GM12873 (cell line): ENCODE data around the gene PRR22.

Experiments
- TF ChIP-seq, protein P1 (sequence below): IDR thresholded peaks from 2 replicates; pipeline ENCODE4 v1.5.1; 2012; ENCODE audit warnings: low read depth, mild to moderate bottlenecking, moderate library complexity, low read length, control low read depth; ENCODE audit not compliant: insufficient read depth; ENCODE audit errors: missing control alignments

The PRR22 gene

DNA sequence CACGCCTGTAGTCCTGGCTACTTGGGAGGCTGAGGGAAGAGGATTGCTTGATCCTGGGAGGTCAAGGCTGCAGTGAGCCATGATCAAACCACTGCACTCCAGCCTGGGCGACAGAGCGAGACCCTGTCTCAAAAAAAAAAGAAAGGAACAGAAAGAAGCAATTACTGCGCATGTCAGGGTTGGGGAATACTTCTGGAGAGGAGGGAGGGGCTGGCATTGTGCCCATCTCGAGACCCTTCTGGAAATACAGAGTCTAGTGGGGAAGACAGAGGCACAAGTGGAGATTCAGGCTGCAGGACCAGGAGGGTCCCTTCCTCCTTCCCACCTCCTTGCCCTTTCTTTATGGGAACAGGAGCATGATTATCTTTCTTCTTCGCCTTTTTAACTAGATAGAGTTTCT is 30.8 kb downstream of the PRR22 start:
- TF ChIP-seq, protein P1, sequence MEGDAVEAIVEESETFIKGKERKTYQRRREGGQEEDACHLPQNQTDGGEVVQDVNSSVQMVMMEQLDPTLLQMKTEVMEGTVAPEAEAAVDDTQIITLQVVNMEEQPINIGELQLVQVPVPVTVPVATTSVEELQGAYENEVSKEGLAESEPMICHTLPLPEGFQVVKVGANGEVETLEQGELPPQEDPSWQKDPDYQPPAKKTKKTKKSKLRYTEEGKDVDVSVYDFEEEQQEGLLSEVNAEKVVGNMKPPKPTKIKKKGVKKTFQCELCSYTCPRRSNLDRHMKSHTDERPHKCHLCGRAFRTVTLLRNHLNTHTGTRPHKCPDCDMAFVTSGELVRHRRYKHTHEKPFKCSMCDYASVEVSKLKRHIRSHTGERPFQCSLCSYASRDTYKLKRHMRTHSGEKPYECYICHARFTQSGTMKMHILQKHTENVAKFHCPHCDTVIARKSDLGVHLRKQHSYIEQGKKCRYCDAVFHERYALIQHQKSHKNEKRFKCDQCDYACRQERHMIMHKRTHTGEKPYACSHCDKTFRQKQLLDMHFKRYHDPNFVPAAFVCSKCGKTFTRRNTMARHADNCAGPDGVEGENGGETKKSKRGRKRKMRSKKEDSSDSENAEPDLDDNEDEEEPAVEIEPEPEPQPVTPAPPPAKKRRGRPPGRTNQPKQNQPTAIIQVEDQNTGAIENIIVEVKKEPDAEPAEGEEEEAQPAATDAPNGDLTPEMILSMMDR, result no peak

GRCh38 chr19:5751709-5752108 is 32.8 kb downstream of the PRR22 start:
- TF ChIP-seq, protein P1, result no peak

GRCh38 chr19:5749505-5749904 is 35.0 kb downstream of the PRR22 start:
- TF ChIP-seq, protein P1, result no peak

GRCh38 chr19:5743630-5744029 is 40.9 kb downstream of the PRR22 start:
- TF ChIP-seq, protein P1, result no peak

DNA sequence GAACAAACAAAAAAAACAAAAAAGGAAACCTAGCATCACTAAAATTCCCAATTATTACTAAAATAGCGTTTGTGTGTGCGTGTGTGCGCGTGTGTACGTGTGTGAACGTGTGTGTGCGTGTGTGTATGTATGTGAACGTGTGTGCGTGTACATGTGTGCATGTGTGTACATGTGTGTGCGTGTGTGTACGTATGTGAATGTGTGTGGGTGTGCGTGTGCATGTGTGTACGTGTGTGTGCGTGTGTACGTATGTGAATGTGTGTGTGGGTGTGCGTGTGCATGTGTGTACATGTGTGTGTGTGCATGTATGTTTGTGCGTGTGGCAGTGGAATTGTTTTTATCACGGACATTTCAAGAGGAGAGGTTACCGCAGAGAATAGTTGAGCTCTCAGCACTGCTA is 42.5 kb downstream of the PRR22 start:
- TF ChIP-seq, protein P1, result no peak

- TF ChIP-seq, protein P1, result no peak
Measured at GRCh38 chr19:5738423-5738822, 46.1 kb downstream of the PRR22 start.
